Psoas muscle (tissue), 8 donors: Measurements from ENCODE around the gene RPTOR. TPM values are rescaled to one million over a fixed set of nuclear protein-coding genes. Genes with fewer than 3 reads are reported as not detected.

Experiments
- ATAC-seq, 4 donors: fragments of 200-7000 bp; cut with Tn5 transposase; one replicate each; pipeline ENCODE4 v1.9.1; 2020; ENCODE audit warnings: moderate library complexity in 3 of 4, mild to moderate bottlenecking in 2 of 4
- DNase-seq, 2 donors: peaks; one replicate each; pipeline ENCODE4 v3.0.0-alpha.2; 2020
- H3K27ac ChIP-seq: fragments of 200-600 bp; one replicate; pipeline ENCODE4 v1.8.0; 2022
- H3K27me3 ChIP-seq, 3 donors: fragments of 200-600 bp in 1 of 3; one replicate each; pipeline versions ENCODE4 v1.6.1 to v1.8.0; 2013 to 2022; ENCODE audit warnings: low read length in 2 of 3, mild to moderate bottlenecking in 2 of 3, moderate library complexity in 1 of 3; ENCODE audit not compliant: insufficient read depth in 3 of 3
- H3K36me3 ChIP-seq, 2 donors: fragments of 200-600 bp in 1 of 2; one replicate each; pipeline versions ENCODE4 v1.6.1 to v1.8.0; 2013 to 2022; ENCODE audit warnings: low read depth in 1 of 2, mild to moderate bottlenecking in 1 of 2, moderate library complexity in 1 of 2; ENCODE audit not compliant: insufficient read depth in 1 of 2
- H3K4me1 ChIP-seq: fragments of 200-600 bp; one replicate; pipeline ENCODE4 v1.8.0; 2022
- H3K4me3 ChIP-seq: fragments of 200-600 bp; one replicate; pipeline ENCODE4 v1.8.0; 2022; ENCODE audit warnings: mild to moderate bottlenecking
- H3K9me3 ChIP-seq: fragments of 200-600 bp; one replicate; pipeline ENCODE4 v1.8.0; 2022
- WGBS, 3 donors: extraction: QIAGEN DNeasy Blood & Tissue Kit; methylation state at CpG; one replicate each; pipeline versions ENCODE4 v1.1.6 to v1.1.7; 2013; 5-methylcytosine and 5-hydroxymethylcytosine counted together
- intact Hi-C, 2 donors: fragments of 100-400 bp; cut with DNase I; formaldehyde crosslinking; loops; one replicate each; pipeline versions ENCODE4 v1.11.0 to v1.14.2; 2022
- polyA plus RNA-seq, 3 donors: library from polyadenylated mRNA; stranded (reverse); fragments of 200-250 nt; gene quantifications; one replicate each; pipeline ENCODE4 v1.2.3, GENCODE V29; 2013
- total RNA-seq, 4 donors: library from RNA; stranded (reverse); fragmentation: NEBNext Ultra II Directional in 2 of 4; extraction: Animal tissue kit (Norgen Biotek cat#: 25700) in 2 of 4; gene quantifications; one replicate each; pipeline versions ENCODE4 v1.2.1 to v1.2.4, GENCODE V29; 2021 to 2023
- TF ChIP-seq, protein P1 (sequence below): fragments of 200-600 bp; IDR thresholded peaks from one replicate; pipeline ENCODE4 v1.8.0; 2022; ENCODE audit warnings: antibody characterized with exemption
- donor health status: healthy with polysubstance abuse.
- donor health status: DM: no; HTN: no; CAD: no; lungs with moderate emphysema.
- donor health status: Bipolar disorder and iron deficiency.
- donor health status: healthy.
- donor health status: DM: yes; HTN: yes; CAD: no.
- donor health status: DM: no; HTN: no; CAD: no.
- donor health status: DM: no; HTN: no; CAD: no.
- donor health status: DM: yes; HTN: yes; CAD: no.

Gene RPTOR
- total and polyA plus RNA-seq, 7 donors: 13.6 to 82.2 (median 32.5) TPM

- WGBS, 3 donors: 48 to 64% (median 51%) methylated on average over 5 of the region's 5 CpGs
These were observed 65.1 kb downstream of the RPTOR start for GRCh38 chr17:80609757-80610156.

GRCh38 chr17:80611816-80612215 is 67.2 kb downstream of the RPTOR start:
- Histone ChIP-seq H3K27ac (no peak overlapping the region), H3K9me3 (no peaks in the 10 kb centered on the region), H3K36me3 (no peaks in the 10 kb centered on the region), H3K4me1 (peaks cover 32% of the 10 kb centered on the region), H3K27me3 (no peaks in the 10 kb centered on the region), H3K4me3 (no peak overlapping the region)
- intact Hi-C loops: no loop called here
- TF ChIP-seq, protein P1, sequence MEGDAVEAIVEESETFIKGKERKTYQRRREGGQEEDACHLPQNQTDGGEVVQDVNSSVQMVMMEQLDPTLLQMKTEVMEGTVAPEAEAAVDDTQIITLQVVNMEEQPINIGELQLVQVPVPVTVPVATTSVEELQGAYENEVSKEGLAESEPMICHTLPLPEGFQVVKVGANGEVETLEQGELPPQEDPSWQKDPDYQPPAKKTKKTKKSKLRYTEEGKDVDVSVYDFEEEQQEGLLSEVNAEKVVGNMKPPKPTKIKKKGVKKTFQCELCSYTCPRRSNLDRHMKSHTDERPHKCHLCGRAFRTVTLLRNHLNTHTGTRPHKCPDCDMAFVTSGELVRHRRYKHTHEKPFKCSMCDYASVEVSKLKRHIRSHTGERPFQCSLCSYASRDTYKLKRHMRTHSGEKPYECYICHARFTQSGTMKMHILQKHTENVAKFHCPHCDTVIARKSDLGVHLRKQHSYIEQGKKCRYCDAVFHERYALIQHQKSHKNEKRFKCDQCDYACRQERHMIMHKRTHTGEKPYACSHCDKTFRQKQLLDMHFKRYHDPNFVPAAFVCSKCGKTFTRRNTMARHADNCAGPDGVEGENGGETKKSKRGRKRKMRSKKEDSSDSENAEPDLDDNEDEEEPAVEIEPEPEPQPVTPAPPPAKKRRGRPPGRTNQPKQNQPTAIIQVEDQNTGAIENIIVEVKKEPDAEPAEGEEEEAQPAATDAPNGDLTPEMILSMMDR: no peak
- 70 to 86% (median 81%) methylated on average over 1 of the region's 1 CpG for WGBS, 3 donors
- ATAC-seq: no peak
- DNase-seq: no peak

More at GRCh38 chr17:80609757-80610156, 65.1 kb downstream of the RPTOR start:
- Histone ChIP-seq H3K27me3 (no peaks in the 10 kb centered on the region), H3K9me3 (no peaks in the 10 kb centered on the region), H3K36me3 (no peaks in the 10 kb centered on the region), H3K27ac (no peak overlapping the region), H3K4me3 (no peak overlapping the region), H3K4me1 (peaks cover 32% of the 10 kb centered on the region)
- intact Hi-C loops: no loop called here
- DNase-seq (no peak), ATAC-seq (peak in 3 of 4 donors; percentile 35 to 57 (median 52))
- TF ChIP-seq, protein P1: no peak

DNA sequence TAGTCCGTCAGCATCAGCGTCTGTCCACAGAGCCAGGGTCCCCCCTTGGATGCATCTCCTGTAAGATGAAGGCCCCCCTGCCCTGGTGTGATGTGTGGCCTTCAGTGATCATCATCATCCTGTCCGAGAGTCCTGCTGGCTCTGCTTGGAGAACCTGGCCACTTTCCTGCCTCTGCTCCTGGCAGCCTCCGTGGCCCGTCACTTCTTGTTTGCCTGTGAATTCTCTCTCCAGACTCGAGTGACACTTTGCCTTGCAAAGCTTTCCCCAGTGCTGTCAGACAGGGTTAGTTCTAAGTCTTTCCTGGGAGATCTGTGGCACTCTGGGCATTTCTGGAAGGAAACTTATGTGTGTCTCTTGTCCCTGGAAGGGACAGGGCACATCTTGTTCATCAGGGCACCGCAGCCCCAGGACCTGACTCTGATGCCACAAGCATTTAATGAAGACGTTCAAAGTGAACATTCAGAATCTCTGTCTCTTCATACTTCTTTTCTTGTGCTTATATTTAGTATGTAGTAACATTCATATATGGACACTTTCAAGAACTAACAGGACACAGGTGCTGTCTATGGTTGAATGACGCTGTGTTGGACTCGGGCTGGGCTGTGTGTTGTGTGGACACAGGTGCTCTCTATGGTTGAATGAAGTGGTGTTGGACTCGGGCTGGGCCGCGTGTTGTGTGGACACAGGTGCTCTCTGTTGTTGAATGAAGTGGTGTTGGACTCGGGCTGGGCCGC is 68.5 kb downstream of the RPTOR start:
- Histone ChIP-seq H3K27me3 (no peaks in the 10 kb centered on the region), H3K27ac (no peak overlapping the region), H3K4me3 (no peak overlapping the region), H3K9me3 (no peaks in the 10 kb centered on the region), H3K36me3 (no peaks in the 10 kb centered on the region), H3K4me1 (peaks cover 32% of the 10 kb centered on the region)
- DNase-seq (no peak), ATAC-seq (peak in 2 of 4 donors; percentile 37 to 63)
- intact Hi-C loops: no loop called here
- TF ChIP-seq, protein P1: no peak
- WGBS, 3 donors: 65 to 83% (median 65%) methylated on average over 15 of the region's 15 CpGs

- Histone ChIP-seq H3K27me3 (no peaks in the 10 kb centered on the region), H3K4me3 (no peak overlapping the region), H3K27ac (no peak overlapping the region), H3K36me3 (no peaks in the 10 kb centered on the region), H3K9me3 (no peaks in the 10 kb centered on the region), H3K4me1 (peaks cover 37% of the 10 kb centered on the region)
- ATAC-seq: no peak
- 92 to 97% (median 94%) methylated on average over 12 of the region's 12 CpGs for WGBS, 3 donors
- DNase-seq: no peak
- TF ChIP-seq, protein P1: no peak
- intact Hi-C loops: no loop called here
These were observed 69.1 kb downstream of the RPTOR start for GRCh38 chr17:80613732-80614071.
